Loucy (cell line): ENCODE data around the gene MTMR1.
A peak's percentile ranks its signal among the peaks of the same experiment; 100 is the strongest.

Experiments used
- H2AFZ ChIP-seq: fragments of 200-600 bp; sonication (generic); 2 replicates; pipeline ENCODE4 v1.6.0; 2016; ENCODE audit warnings: antibody characterized with exemption, mild to moderate bottlenecking, low read length, moderate library complexity
- H3F3A ChIP-seq: fragments of 200-600 bp; 2 replicates; pipeline ENCODE4 v1.6.0; 2016; ENCODE audit warnings: antibody characterized with exemption, low read depth, mild to moderate bottlenecking
- H3K27me3 ChIP-seq: fragments of 200-600 bp; sonication (generic); 2 replicates; pipeline ENCODE4 v1.6.1; 2014; ENCODE audit warnings: low read length, mild to moderate bottlenecking; ENCODE audit not compliant: insufficient read depth, poor library complexity, severe bottlenecking
- H3K36me3 ChIP-seq: fragments of 200-600 bp; sonication (generic); 2 replicates; pipeline ENCODE4 v1.6.1; 2016; ENCODE audit warnings: low read length; ENCODE audit not compliant: insufficient read depth
- H3K4me1 ChIP-seq: fragments of 200-600 bp; sonication (generic); 2 replicates; pipeline ENCODE4 v1.5.1; 2014; ENCODE audit warnings: low read length, mild to moderate bottlenecking; ENCODE audit not compliant: insufficient read depth, poor library complexity, severe bottlenecking
- H3K4me2 ChIP-seq: fragments of 200-600 bp; sonication (generic); 2 replicates; pipeline ENCODE4 v1.6.0; 2014; ENCODE audit warnings: antibody characterized with exemption, low read length, low read depth, mild to moderate bottlenecking; ENCODE audit not compliant: poor library complexity, severe bottlenecking
- H3K4me3 ChIP-seq: fragments of 200-600 bp; sonication (generic); 2 replicates; pipeline ENCODE4 v1.5.1; 2014; ENCODE audit warnings: low read length, mild to moderate bottlenecking, mixed read lengths; ENCODE audit not compliant: poor library complexity, severe bottlenecking
- H3K79me2 ChIP-seq: fragments of 200-600 bp; sonication (generic); 2 replicates; pipeline ENCODE4 v1.6.1; 2014; ENCODE audit warnings: low read length; ENCODE audit not compliant: insufficient read depth
- H3K9ac ChIP-seq: fragments of 200-600 bp; sonication (generic); 2 replicates; pipeline ENCODE4 v1.6.0; 2014; ENCODE audit warnings: mild to moderate bottlenecking, low read depth, low read length, moderate library complexity; ENCODE audit not compliant: poor library complexity, severe bottlenecking
- H3K9me2 ChIP-seq: fragments of 200-600 bp; sonication (generic); replicated peaks from 2 replicates; pipeline ENCODE4 v1.6.1; 2016; ENCODE audit warnings: low read depth, low read length, mixed read lengths
- H3K9me3 ChIP-seq: fragments of 200-600 bp; sonication (generic); 2 replicates; pipeline ENCODE4 v1.6.1; 2014; ENCODE audit warnings: mild to moderate bottlenecking, antibody characterized with exemption, low read length, low read depth; ENCODE audit not compliant: insufficient read depth
- H4K20me1 ChIP-seq: fragments of 200-600 bp; sonication (generic); 2 replicates; pipeline ENCODE4 v1.6.0; 2014; ENCODE audit warnings: antibody characterized with exemption, low read length, mild to moderate bottlenecking; ENCODE audit not compliant: insufficient read depth, poor library complexity, severe bottlenecking
- EZH2phosphoT487 ChIP-seq: fragments of 200-600 bp; IDR thresholded peaks from 2 replicates; pipeline ENCODE4 v1.6.1; 2018; ENCODE audit warnings: antibody characterized with exemption, mild to moderate bottlenecking, moderate library complexity, borderline replicate concordance
- TF ChIP-seq, protein P1 (sequence below): fragments of 200-600 bp; sonication (generic); conservative IDR thresholded peaks from 2 replicates; pipeline ENCODE4 v1.5.1; 2014; ENCODE audit warnings: mild to moderate bottlenecking, antibody characterized with exemption, low read length

Gene MTMR1

DNA sequence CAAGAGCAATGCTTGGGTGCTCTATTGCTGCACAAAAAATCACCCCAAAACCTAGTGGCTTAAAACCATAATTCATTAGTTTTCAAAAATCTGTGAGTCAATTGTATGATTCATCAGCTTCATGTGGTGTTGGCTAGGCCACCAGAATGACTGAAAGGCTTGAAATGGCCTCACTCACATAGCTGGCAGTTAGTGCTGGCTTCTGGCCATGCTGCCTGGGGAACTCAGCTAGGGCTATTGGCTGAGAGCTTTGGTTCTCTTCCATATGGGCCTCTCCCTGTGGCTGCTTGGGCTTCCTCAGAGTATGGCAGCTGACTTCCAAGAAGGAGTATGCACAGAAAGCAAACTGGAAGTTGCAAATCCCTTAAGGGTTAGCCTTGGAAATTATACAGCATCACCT lies 3.1 kb upstream of the MTMR1 start:
- Histone ChIP-seq H4K20me1 (peaks cover 6% of the 10 kb centered on the region), H3K79me2 (peaks cover 18% of the 10 kb centered on the region), H3F3A (no peaks in the 10 kb centered on the region; the same call in 1 of the 2 replicates), H3K9me3 (no peaks in the 10 kb centered on the region), H3K4me2 (no peak overlapping the region), H3K27me3 (no peaks in the 10 kb centered on the region), H3K4me3 (no peak overlapping the region), H3K36me3 (no peaks in the 10 kb centered on the region), H2AFZ (no peak overlapping the region), H3K4me1 (peaks cover 28% of the 10 kb centered on the region), H3K9ac (no peak overlapping the region), H3K9me2 (no peaks in the 10 kb centered on the region)
- TF ChIP-seq EZH2phosphoT487: no peak
- TF ChIP-seq, protein P1, sequence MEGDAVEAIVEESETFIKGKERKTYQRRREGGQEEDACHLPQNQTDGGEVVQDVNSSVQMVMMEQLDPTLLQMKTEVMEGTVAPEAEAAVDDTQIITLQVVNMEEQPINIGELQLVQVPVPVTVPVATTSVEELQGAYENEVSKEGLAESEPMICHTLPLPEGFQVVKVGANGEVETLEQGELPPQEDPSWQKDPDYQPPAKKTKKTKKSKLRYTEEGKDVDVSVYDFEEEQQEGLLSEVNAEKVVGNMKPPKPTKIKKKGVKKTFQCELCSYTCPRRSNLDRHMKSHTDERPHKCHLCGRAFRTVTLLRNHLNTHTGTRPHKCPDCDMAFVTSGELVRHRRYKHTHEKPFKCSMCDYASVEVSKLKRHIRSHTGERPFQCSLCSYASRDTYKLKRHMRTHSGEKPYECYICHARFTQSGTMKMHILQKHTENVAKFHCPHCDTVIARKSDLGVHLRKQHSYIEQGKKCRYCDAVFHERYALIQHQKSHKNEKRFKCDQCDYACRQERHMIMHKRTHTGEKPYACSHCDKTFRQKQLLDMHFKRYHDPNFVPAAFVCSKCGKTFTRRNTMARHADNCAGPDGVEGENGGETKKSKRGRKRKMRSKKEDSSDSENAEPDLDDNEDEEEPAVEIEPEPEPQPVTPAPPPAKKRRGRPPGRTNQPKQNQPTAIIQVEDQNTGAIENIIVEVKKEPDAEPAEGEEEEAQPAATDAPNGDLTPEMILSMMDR: no peak

DNA sequence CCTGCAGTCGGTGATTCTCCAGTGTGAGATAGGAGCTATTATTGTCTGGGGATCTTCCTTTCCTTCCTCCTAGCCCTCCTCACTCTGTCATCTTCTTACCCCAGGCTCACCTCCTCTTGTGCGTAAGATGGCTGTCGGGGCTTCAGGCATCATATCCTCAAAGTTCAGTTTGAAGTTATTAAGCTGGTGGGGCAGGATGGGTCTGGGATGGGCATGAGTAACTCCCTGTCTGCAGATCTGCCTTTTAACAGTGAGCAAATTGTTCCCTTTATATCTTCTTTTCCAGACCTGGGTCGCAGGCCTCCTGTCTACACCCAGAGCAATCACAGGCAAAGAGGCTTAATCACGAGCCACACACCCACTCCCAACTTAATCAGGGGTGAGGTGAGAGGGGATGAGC lies 900 bp upstream of the MTMR1 start:
- H3K4me2 ChIP-seq: peak overlapping the region; percentile 83
- peaks cover 39% of the 10 kb centered on the region for H3K79me2 ChIP-seq
- H4K20me1 ChIP-seq: peaks cover 11% of the 10 kb centered on the region
- H3K27me3 ChIP-seq: no peaks in the 10 kb centered on the region
- H3K4me3 ChIP-seq: peak overlapping the region; percentile 84
- no peaks in the 10 kb centered on the region; the same call in 1 of the 2 replicates for H3F3A ChIP-seq
- H3K9ac ChIP-seq: peak overlapping the region; percentile 78
- peak overlapping the region; percentile 89; the same call in 1 of the 2 replicates for H2AFZ ChIP-seq
- H3K9me2 ChIP-seq: no peaks in the 10 kb centered on the region
- H3K9me3 ChIP-seq: no peaks in the 10 kb centered on the region
- H3K4me1 ChIP-seq: peaks cover 45% of the 10 kb centered on the region
- H3K36me3 ChIP-seq: no peaks in the 10 kb centered on the region
- TF ChIP-seq, protein P1: no peak
- no peak for TF ChIP-seq EZH2phosphoT487

DNA sequence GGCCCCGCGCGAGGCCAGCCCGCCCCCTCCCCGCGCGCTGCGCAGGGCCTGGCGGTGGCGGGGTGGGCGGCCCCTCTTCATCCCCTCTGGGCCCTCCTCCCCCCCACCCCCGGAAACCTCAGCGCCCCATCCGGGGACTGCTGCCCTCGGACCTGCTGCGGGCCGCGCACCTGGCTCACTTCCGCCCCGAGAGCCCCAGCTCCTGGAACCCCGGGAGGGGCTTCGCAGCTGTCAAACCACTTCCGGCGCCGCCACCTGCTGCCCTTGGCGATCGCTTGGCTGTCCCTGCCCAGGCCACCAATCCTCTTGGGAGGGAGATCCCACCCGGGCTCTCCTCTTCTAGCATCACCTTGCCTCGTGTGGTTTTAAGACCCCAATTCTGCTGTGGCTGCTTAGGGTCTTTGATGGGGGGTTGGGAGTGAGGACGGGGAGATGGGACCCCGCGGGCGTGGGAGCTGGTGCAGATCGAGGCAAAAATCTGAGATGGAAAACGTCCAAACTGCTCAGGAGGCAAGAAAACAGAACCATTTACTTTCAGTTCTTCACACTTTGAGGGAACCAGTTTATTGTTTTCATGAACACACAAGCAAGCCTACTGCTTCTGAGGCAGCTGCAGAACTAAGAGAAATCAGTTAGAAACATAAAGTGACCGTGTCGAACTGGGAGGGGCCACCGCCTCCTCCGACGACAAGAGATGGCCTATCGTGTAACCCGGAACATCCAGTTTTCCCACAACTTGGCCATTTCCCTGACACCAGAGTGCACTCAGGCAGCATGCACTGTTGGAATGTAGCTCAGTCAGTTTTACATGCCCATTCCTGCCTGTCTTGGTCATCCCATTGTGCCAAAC lies 754 bp downstream of the MTMR1 start:
- Histone ChIP-seq H3K9ac (peak overlapping the region; percentile 66), H3K36me3 (no peaks in the 10 kb centered on the region), H3K79me2 (peaks cover 47% of the 10 kb centered on the region), H2AFZ (no peak overlapping the region), H3K4me2 (peak overlapping the region; percentile 82), H3K4me1 (peaks cover 40% of the 10 kb centered on the region), H3K4me3 (peak overlapping the region; percentile 83), H3F3A (no peaks in the 10 kb centered on the region; the same call in 1 of the 2 replicates), H3K27me3 (no peaks in the 10 kb centered on the region), H3K9me2 (no peaks in the 10 kb centered on the region), H4K20me1 (peaks cover 11% of the 10 kb centered on the region), H3K9me3 (no peaks in the 10 kb centered on the region)
- TF ChIP-seq, protein P1: no peak
- no peak for TF ChIP-seq EZH2phosphoT487
